ENCODE data around the gene CCZ1.
"Not testable (repeated sequence)": the region's sequence is repeated elsewhere in the genome, so short reads cannot be mapped to it uniquely, and the experiment has no call there.

The CCZ1 gene

DNA sequence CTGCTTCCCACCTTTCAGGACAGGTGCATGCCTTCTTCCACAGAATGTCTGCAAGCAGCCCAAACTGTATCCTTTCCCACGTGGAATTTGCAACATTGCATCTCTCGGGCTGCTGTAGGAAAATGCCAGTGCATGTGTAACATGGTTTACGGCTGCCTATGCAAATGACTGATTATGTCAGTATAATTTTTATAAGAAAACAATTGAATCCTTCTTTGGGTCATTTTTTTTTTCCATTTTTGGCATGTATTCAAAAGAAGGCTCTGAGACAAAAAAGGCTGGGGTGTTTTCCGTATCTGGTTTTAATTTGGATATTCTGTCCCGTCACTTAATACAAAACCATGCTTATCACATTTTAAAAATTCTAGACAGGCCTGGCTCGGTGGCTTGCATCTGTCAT is 18.4 kb upstream of the CCZ1 start:
- H3K9me3 ChIP-seq (ENCODE audit: control insufficient read depth, insufficient read depth, low read length) = not testable (repeated sequence)

DNA sequence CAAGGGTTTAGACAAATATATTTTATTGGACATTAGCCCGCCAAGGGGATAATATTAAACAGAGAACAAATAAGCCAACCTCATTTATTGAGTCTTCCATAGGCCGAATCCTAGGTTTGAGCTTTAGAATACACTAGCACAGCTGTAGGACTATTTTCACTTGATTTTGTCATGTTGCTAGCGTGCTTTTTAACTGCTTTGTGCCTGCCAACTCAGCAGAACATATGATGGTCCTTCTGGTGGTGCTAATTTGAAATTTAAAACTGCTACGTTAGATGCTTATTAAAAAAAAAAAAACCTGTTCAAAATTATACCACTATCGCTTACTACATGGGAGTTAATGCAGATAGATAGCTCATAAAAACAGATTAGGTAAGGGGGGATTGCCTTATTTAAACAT is 14.1 kb upstream of the CCZ1 start:
- H3K9me3 ChIP-seq (ENCODE audit: control insufficient read depth, insufficient read depth, low read length); H3K4me1 ChIP-seq (ENCODE audit: insufficient read depth, low read length): not testable (repeated sequence)

More for the DNA sequence above, 18.4 kb upstream of the CCZ1 start:
- H3K4me1 ChIP-seq (ENCODE audit: insufficient read depth, low read length); H3K9ac ChIP-seq (ENCODE audit: low read depth, low read length); H3K36me3 ChIP-seq (ENCODE audit: insufficient read depth, low read length): not testable (repeated sequence)

DNA sequence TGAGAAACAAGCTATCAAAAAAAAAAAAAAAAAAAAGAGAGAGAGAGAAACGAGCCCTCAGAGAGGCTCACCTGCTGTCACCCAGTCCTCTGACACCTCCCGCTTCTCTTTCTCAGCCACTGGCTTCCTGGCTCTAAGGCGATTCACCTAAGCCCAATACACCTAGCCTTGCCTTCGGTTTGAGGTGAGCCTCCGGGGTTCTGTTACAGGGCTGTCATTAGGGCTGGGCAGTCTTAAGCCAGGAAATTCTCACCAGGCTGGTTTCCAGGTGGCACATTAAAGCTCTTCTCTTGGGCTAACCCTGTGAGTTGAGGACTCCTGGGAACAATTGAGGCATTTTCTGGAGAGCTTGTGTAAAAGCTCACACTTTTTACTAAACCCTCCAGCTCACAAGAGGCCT is 10.5 kb upstream of the CCZ1 start:
- not testable (repeated sequence) for H3K4me1 ChIP-seq (ENCODE audit: insufficient read depth, low read length); H3K9me3 ChIP-seq (ENCODE audit: control insufficient read depth, insufficient read depth, low read length); H3K36me3 ChIP-seq (ENCODE audit: insufficient read depth, low read length); H3K9ac ChIP-seq (ENCODE audit: low read depth, low read length)

More for the DNA sequence above, 14.1 kb upstream of the CCZ1 start:
- H3K9ac ChIP-seq (ENCODE audit: low read depth, low read length); H3K36me3 ChIP-seq (ENCODE audit: insufficient read depth, low read length): not testable (repeated sequence)

DNA sequence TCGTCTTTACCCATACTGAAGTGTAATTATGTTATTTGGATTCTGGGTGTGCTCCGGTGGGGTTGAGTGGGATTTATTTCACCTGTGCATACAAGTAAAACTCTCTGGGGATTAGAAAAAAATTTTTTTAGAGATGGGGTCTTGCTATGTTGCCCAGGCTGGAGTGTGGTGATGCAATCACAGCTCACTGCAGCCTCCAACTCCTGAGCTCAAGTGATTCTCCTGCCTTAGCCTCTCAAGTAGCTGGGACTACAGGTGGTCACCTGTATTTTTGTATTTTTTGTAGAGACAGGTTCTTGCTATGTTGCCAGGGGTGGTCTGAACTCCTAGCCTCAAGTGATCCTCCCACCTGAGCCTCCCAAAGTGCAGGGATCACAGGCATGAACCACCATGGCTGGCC is 8.3 kb upstream of the CCZ1 start:
- H3K9me3 ChIP-seq (ENCODE audit: control insufficient read depth, insufficient read depth, low read length); H3K36me3 ChIP-seq (ENCODE audit: insufficient read depth, low read length); H3K9ac ChIP-seq (ENCODE audit: low read depth, low read length); H3K4me1 ChIP-seq (ENCODE audit: insufficient read depth, low read length): not testable (repeated sequence)

DNA sequence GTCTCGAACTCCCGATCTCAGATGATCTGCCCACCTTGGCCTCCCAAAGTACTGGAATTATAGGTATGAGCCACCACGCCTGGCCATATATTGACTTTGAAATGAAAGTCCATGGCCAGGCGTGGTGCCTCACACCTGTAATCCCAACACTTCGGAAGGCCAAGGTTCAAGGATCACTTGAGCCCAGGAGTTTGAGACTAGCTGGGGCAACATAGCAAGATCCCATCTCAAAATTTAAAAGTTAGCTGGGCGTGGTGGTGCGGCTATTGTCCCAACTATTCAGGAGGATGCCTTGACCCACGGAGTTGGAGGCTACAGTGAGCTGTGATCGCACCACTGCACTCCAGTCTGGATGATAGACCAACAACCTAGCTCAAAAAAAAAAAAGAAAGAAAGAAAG is 6.0 kb upstream of the CCZ1 start:
- no peak overlapping the region for H3K9ac ChIP-seq (ENCODE audit: low read depth, low read length)

DNA sequence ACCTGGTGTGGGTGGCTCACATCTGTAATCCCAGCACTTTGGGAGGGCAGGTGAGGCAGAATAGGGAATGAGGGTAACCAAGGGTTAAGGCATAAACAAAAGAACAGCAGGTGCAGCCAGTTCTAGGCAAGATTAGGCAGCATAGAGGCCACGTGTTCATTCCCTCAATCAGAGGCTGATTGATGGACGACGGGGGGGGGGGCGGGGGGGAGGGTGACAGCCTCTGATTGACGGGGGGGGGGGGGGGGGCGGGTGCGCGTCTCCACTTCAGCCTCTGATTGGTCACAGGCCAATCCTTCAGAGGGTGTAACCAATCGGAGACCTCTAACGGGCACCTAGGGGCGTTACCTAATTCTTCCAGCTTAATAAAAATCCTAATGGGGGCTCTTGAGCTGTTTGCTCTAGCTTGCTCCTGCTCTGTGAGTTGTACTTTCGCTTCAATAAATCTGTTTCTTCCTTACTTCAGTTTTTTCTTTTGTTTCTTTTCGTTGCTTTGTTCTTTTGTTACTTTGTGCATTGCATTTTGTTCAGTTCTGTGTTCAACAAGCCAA is 1.1 kb upstream of the CCZ1 start:
- not testable (repeated sequence) for H3K9ac ChIP-seq (ENCODE audit: low read depth, low read length); H3K4me1 ChIP-seq (ENCODE audit: insufficient read depth, low read length); H3K36me3 ChIP-seq (ENCODE audit: insufficient read depth, low read length); H3K9me3 ChIP-seq (ENCODE audit: control insufficient read depth, insufficient read depth, low read length)

More for the DNA sequence above, 6.0 kb upstream of the CCZ1 start:
- no peaks in the 10 kb centered on the region for H3K4me1 ChIP-seq (ENCODE audit: insufficient read depth, low read length)
- H3K9me3 ChIP-seq (ENCODE audit: control insufficient read depth, insufficient read depth, low read length) = no peaks in the 10 kb centered on the region
- H3K36me3 ChIP-seq (ENCODE audit: insufficient read depth, low read length) = no peaks in the 10 kb centered on the region

DNA sequence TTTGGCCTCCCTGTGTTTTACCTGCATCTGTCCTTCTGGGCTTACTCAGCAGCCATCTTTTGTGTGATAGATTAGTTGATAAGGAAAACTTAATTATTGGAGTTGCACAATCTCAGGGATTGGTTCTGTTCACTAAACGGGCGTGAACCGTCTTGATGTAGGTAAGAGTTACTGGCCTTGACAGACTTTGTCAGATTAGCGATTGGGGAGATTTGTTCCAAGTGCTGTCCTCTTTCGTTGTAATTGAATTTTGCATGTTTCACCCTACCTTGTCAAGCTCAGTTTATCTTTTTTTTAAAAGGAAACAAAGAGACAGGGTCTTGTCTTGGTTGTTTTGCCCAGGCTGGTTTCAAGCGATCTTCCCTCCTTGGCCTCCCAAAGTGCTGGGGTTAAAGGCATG is 4.5 kb downstream of the CCZ1 start:
- H3K9ac ChIP-seq (ENCODE audit: low read depth, low read length); H3K36me3 ChIP-seq (ENCODE audit: insufficient read depth, low read length); H3K4me1 ChIP-seq (ENCODE audit: insufficient read depth, low read length); H3K9me3 ChIP-seq (ENCODE audit: control insufficient read depth, insufficient read depth, low read length): not testable (repeated sequence)

DNA sequence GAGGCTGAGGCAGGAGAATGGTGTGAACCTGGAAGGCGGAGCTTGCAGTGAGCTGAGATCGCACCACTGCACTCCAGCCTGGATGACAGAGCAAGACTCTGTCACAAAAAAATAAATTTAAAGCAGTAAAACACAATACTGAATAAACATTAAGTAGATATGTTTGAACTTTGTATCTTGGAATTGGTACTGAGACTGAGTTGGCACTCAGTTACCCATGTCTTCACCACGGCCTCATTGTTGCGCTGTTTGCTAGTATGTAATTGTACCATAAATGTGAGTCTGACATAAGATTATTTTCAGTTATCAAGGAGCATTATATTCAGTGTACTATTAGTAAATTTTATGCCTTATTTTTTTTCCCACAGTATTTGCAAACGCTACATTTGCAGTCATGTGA is 6.2 kb downstream of the CCZ1 start:
- H3K9me3 ChIP-seq (ENCODE audit: control insufficient read depth, insufficient read depth, low read length); H3K36me3 ChIP-seq (ENCODE audit: insufficient read depth, low read length); H3K4me1 ChIP-seq (ENCODE audit: insufficient read depth, low read length); H3K9ac ChIP-seq (ENCODE audit: low read depth, low read length): not testable (repeated sequence)

DNA sequence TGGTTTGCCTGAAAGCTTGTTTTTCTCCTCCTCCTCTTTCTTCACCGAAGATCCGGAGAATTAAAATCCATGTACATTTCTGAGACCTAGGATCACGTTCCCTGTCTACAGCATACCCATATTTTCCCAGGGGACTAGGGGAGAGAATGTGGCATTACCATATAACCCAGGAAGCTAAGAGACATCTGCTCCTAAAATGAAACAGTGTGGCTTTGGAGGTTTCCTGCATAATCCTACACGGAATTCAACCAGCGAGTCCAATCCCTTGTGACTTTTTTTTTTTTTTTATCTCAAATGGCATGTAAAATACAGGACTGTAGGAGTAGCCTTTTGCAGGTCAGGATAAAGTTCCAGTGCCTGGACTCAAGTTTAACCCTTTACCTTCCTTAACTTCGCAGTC is 10.3 kb downstream of the CCZ1 start:
- not testable (repeated sequence) for H3K4me1 ChIP-seq (ENCODE audit: insufficient read depth, low read length); H3K9me3 ChIP-seq (ENCODE audit: control insufficient read depth, insufficient read depth, low read length); H3K36me3 ChIP-seq (ENCODE audit: insufficient read depth, low read length); H3K9ac ChIP-seq (ENCODE audit: low read depth, low read length)

DNA sequence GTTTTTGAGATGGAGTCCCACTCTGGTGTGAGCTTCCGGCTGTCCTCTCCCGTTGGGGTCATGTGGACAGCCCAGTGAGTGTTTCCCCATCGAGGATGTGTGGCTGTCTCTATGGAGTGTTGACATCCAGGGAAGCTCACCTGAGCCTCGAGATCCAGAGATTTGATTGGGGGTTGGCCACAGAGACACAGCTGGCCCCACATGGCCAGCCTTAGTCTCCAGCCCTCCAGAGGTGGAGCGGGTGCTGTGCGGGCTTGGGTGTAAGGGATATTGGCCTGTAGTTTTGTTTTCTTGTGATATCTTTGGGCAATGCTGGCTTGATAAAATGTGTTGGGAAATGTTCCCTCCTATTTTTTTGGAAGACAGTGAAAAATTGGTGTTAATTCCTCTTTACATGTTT is 18.0 kb downstream of the CCZ1 start:
- not testable (repeated sequence) for H3K4me1 ChIP-seq (ENCODE audit: insufficient read depth, low read length); H3K9ac ChIP-seq (ENCODE audit: low read depth, low read length); H3K36me3 ChIP-seq (ENCODE audit: insufficient read depth, low read length); H3K9me3 ChIP-seq (ENCODE audit: control insufficient read depth, insufficient read depth, low read length)

DNA sequence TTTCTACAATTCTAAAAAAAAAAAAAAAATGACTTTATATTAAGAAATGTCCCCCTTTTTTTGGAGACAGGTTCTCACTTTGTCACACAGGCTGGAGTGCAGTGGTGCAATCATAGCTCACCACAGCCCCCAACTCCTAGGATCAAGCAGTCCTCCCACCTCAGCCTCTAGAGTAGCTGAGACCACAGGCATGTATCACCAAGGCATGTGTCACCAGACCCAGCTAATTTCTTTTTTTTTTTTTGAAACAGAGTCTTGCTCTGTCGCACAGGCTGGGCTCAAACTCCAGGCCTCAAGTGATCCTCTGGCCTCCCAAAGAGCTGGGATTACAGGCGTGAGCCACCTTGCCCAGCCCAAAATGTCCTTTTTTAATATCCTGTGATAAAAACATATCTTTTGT is 25.6 kb downstream of the CCZ1 start:
- not testable (repeated sequence) for H3K4me1 ChIP-seq (ENCODE audit: insufficient read depth, low read length); H3K9me3 ChIP-seq (ENCODE audit: control insufficient read depth, insufficient read depth, low read length); H3K36me3 ChIP-seq (ENCODE audit: insufficient read depth, low read length); H3K9ac ChIP-seq (ENCODE audit: low read depth, low read length)

DNA sequence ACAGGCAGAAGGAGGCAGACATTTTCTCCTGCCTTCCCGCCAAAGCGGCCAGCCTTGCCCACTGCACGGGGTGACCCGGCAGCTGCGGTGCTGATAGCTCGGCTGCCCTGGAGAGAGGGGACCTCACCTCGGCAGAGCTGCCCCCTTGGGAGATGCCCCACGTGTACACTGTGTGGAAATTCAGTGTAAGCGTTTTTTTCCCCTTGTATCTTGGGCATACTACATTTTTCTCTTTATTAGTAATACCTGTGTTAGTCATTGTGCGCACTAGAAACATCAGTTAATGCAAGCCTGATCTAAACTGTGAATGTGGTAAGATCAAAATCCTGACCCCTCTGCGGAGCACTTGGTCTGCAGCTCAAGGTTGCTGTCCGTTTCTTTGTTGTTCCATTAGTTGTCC is 26.1 kb downstream of the CCZ1 start:
- not testable (repeated sequence) for H3K9me3 ChIP-seq (ENCODE audit: control insufficient read depth, insufficient read depth, low read length); H3K4me1 ChIP-seq (ENCODE audit: insufficient read depth, low read length); H3K36me3 ChIP-seq (ENCODE audit: insufficient read depth, low read length); H3K9ac ChIP-seq (ENCODE audit: low read depth, low read length)

DNA sequence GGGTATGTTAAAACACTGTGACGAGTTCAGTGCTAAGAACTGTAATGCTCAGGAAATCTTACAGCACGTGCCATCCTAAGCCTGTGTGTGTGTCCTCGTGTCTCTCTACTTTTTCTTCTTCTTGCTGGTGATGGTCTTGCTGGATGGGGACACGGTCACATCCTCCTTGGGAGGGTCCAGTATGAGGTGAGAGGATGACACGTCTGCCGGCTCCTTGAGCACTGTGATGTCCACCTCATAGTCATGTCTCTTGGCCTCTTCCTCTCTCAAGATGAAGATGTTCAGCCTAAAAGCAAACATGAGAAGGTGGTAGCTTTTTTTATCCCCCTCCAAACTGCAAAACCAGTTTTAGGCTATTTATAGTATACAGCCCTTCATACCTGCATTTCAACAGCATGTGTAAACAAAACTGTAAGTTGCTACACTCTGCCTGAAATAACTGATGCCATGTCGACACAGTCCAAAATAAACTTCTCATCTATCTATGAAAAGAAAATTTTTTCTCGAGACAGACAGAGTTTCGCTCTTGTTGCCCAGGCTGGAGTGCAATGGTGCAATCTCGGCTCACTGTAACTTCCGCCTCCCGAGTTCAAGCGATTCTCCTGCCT is 27.8 kb downstream of the CCZ1 start:
- H3K9me3 ChIP-seq (ENCODE audit: control insufficient read depth, insufficient read depth, low read length) = not testable (repeated sequence)

DNA sequence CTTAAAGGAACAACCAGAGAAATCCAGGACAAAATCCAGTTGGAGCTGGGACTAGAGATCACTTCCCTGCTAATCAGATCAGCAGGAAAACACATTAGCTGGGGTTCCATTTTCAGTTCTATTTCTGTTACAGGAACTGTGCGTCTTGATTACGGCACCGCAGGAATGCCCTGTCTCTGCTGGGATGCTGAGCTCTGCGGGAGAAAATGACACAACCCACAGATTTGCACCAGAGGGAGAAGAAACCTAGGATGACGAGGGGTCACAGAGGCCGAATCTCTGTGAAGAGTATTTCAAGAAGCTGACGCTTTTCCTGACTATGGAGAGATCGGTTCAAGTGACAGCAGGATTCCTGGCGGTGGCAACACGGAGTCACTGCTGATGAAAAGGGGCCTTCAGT is 31.8 kb downstream of the CCZ1 start:
- H3K36me3 ChIP-seq (ENCODE audit: insufficient read depth, low read length); H3K9me3 ChIP-seq (ENCODE audit: control insufficient read depth, insufficient read depth, low read length); H3K4me1 ChIP-seq (ENCODE audit: insufficient read depth, low read length); H3K9ac ChIP-seq (ENCODE audit: low read depth, low read length): not testable (repeated sequence)

More for the DNA sequence above, 27.8 kb downstream of the CCZ1 start:
- H3K9ac ChIP-seq (ENCODE audit: low read depth, low read length); H3K4me1 ChIP-seq (ENCODE audit: insufficient read depth, low read length); H3K36me3 ChIP-seq (ENCODE audit: insufficient read depth, low read length): not testable (repeated sequence)

DNA sequence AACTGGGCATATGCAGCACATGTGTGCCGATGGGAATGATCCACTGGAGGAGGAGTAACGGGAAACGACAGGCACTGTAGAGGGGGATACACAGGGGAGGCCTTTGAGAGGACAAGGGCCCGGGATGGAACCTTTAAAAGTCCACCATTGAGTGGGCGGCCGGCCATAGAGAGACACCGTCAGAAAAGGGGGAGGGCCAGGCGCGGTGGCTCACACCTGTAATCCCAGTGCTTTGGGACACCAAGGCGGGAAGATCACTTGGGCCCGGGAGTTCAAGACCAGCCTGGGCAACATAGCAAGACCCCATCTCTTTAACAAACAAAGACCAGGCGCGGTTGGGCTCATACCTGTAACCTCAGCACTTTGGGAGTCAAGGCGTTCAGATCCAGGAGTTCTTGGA is 32.7 kb downstream of the CCZ1 start:
- H3K36me3 ChIP-seq (ENCODE audit: insufficient read depth, low read length); H3K9ac ChIP-seq (ENCODE audit: low read depth, low read length); H3K4me1 ChIP-seq (ENCODE audit: insufficient read depth, low read length); H3K9me3 ChIP-seq (ENCODE audit: control insufficient read depth, insufficient read depth, low read length): not testable (repeated sequence)
